PFSK-1 (cell line): ENCODE measurements around the gene SLC12A8.

ENCODE experiments used
- FOXP2 ChIP-seq: optimal IDR thresholded peaks from 2 replicates; pipeline ENCODE3; 2011; ENCODE audit warnings: borderline replicate concordance, control low read depth, inconsistent platforms; ENCODE audit not compliant: insufficient read depth; ENCODE audit errors: extremely low read length, extremely low read depth
- POLR2AphosphoS5 ChIP-seq: IDR thresholded peaks from 2 replicates; pipeline ENCODE4 v1.6.1; 2012; ENCODE audit warnings: low read depth, mild to moderate bottlenecking, control low read depth, low read length, moderate library complexity
- REST ChIP-seq, 2 experiments: IDR thresholded peaks; 2 replicates each; pipeline versions ENCODE4 v1.6.1 to v1.8.0; 2011 to 2012; ENCODE audit warnings: low read depth in 2 of 2, low read length in 2 of 2, control low read depth in 1 of 2, inconsistent platforms in 1 of 2, mild to moderate bottlenecking in 1 of 2, moderate library complexity in 1 of 2; ENCODE audit not compliant: insufficient read depth in 1 of 2
- SIN3A ChIP-seq: IDR thresholded peaks from 2 replicates; pipeline ENCODE4 v1.6.1; 2012; ENCODE audit warnings: mild to moderate bottlenecking, low read length, moderate library complexity, borderline replicate concordance; ENCODE audit not compliant: insufficient read depth
- TAF1 ChIP-seq: IDR thresholded peaks from 2 replicates; pipeline ENCODE4 v1.6.1; 2012; ENCODE audit warnings: low read length, control low read depth, borderline replicate concordance; ENCODE audit not compliant: insufficient read depth

The SLC12A8 gene

GRCh38 chr3:125240496-125240895 is 27.9 kb upstream of the SLC12A8 start:
- TF ChIP-seq POLR2AphosphoS5 (no peak), SIN3A (no peak), FOXP2 (no peak), REST (IDR thresholded peaks at IDR 0.05; ENCODE audit: insufficient read depth in 1 of 2, low read depth in 2 of 2, low read length in 2 of 2) (no peak), TAF1 (no peak)

- TF ChIP-seq SIN3A (no peak), FOXP2 (no peak)
Measured at GRCh38 chr3:125239266-125239665, 26.7 kb upstream of the SLC12A8 start.

- no peak for TF ChIP-seq POLR2AphosphoS5
- TF ChIP-seq TAF1 = no peak
- no peak for TF ChIP-seq REST (IDR thresholded peaks at IDR 0.05; ENCODE audit: insufficient read depth in 1 of 2, low read depth in 2 of 2, low read length in 2 of 2)
- TF ChIP-seq FOXP2 = no peak
- no peak for TF ChIP-seq SIN3A
Measured at GRCh38 chr3:125238759-125239158, 26.2 kb upstream of the SLC12A8 start.

GRCh38 chr3:125236331-125236903 is 23.9 kb upstream of the SLC12A8 start:
- TF ChIP-seq SIN3A (no peak), TAF1 (no peak), REST (IDR thresholded peaks at IDR 0.05; ENCODE audit: insufficient read depth in 1 of 2, low read depth in 2 of 2, low read length in 2 of 2) (no peak), POLR2AphosphoS5 (no peak), FOXP2 (no peak)

- no peak for TF ChIP-seq REST (IDR thresholded peaks at IDR 0.05; ENCODE audit: insufficient read depth in 1 of 2, low read depth in 2 of 2, low read length in 2 of 2)
- TF ChIP-seq TAF1 = no peak
- TF ChIP-seq FOXP2 = no peak
- TF ChIP-seq POLR2AphosphoS5 = no peak
- TF ChIP-seq SIN3A = no peak
Measured at GRCh38 chr3:125234831-125235230, 22.3 kb upstream of the SLC12A8 start.
